Measurements from ENCODE around the gene MSX1. TPM values are rescaled to one million over a fixed set of nuclear protein-coding genes. Genes with fewer than 3 reads are reported as not detected.

Gene MSX1
- total RNA-seq, 1 experiment from 2014 or later: 10.2 TPM

GRCh38 chr4:4831825-4832224 is 27.6 kb upstream of the MSX1 start:
- DNase-seq: no peak
- no peaks in the 10 kb centered on the region for H3K4me1 ChIP-seq
- H3K4me3 ChIP-seq: no peak overlapping the region
- H3K27ac ChIP-seq: no peak overlapping the region
- H3K9me3 ChIP-seq (replicated peaks): no peaks in the 10 kb centered on the region
- H3K27me3 ChIP-seq: peaks cover 4% of the 10 kb centered on the region
- no peaks in the 10 kb centered on the region for H3K36me3 ChIP-seq

GRCh38 chr4:4836044-4836443 is 23.4 kb upstream of the MSX1 start:
- DNase-seq: no peak
- no peaks in the 10 kb centered on the region for H3K9me3 ChIP-seq (replicated peaks)
- no peak overlapping the region for H3K27ac ChIP-seq
- H3K4me3 ChIP-seq: no peak overlapping the region
- H3K36me3 ChIP-seq: no peaks in the 10 kb centered on the region
- no peaks in the 10 kb centered on the region for H3K4me1 ChIP-seq
- peaks cover 7% of the 10 kb centered on the region for H3K27me3 ChIP-seq

- Histone ChIP-seq H3K27me3 (peaks cover 7% of the 10 kb centered on the region), H3K27ac (no peak overlapping the region), H3K4me3 (no peak overlapping the region), H3K4me1 (no peaks in the 10 kb centered on the region), H3K36me3 (no peaks in the 10 kb centered on the region), H3K9me3 (replicated peaks) (no peaks in the 10 kb centered on the region)
- DNase-seq: no peak
Measured at GRCh38 chr4:4837316-4837715, 22.1 kb upstream of the MSX1 start.

GRCh38 chr4:4838051-4838935 is 21.2 kb upstream of the MSX1 start:
- no peaks in the 10 kb centered on the region for H3K9me3 ChIP-seq (replicated peaks)
- no peak overlapping the region for H3K27ac ChIP-seq
- H3K27me3 ChIP-seq: peaks cover 5% of the 10 kb centered on the region; the same call in 1 of the 2 replicates
- H3K4me1 ChIP-seq: no peaks in the 10 kb centered on the region
- no peaks in the 10 kb centered on the region for H3K36me3 ChIP-seq
- no peak for DNase-seq
- no peak overlapping the region for H3K4me3 ChIP-seq

- Histone ChIP-seq H3K9me3 (replicated peaks) (no peaks in the 10 kb centered on the region), H3K27me3 (peaks cover 6% of the 10 kb centered on the region; the same call in 1 of the 2 replicates), H3K36me3 (no peaks in the 10 kb centered on the region), H3K4me1 (no peaks in the 10 kb centered on the region), H3K4me3 (no peak overlapping the region), H3K27ac (no peak overlapping the region)
- no peak for DNase-seq
Measured at GRCh38 chr4:4838936-4839810, 20.3 kb upstream of the MSX1 start.

- no peaks in the 10 kb centered on the region for H3K36me3 ChIP-seq
- DNase-seq: no peak
- no peak overlapping the region for H3K27ac ChIP-seq
- peaks cover 6% of the 10 kb centered on the region; the same call in 1 of the 2 replicates for H3K27me3 ChIP-seq
- no peak overlapping the region for H3K4me3 ChIP-seq
- H3K9me3 ChIP-seq (replicated peaks): no peaks in the 10 kb centered on the region
- H3K4me1 ChIP-seq: no peaks in the 10 kb centered on the region
Measured at GRCh38 chr4:4840351-4840750, 19.1 kb upstream of the MSX1 start.

GRCh38 chr4:4841156-4841555 is 18.3 kb upstream of the MSX1 start:
- H3K36me3 ChIP-seq: no peaks in the 10 kb centered on the region
- H3K27me3 ChIP-seq: peaks cover 6% of the 10 kb centered on the region; the same call in 1 of the 2 replicates
- H3K27ac ChIP-seq: no peak overlapping the region
- no peak overlapping the region for H3K4me3 ChIP-seq
- DNase-seq: no peak
- H3K9me3 ChIP-seq (replicated peaks): no peaks in the 10 kb centered on the region
- H3K4me1 ChIP-seq: no peaks in the 10 kb centered on the region

- no peaks in the 10 kb centered on the region for H3K9me3 ChIP-seq (replicated peaks)
- no peak overlapping the region for H3K27ac ChIP-seq
- no peaks in the 10 kb centered on the region for H3K4me1 ChIP-seq
- DNase-seq: no peak
- no peaks in the 10 kb centered on the region for H3K36me3 ChIP-seq
- no peak overlapping the region for H3K4me3 ChIP-seq
- H3K27me3 ChIP-seq: peaks cover 6% of the 10 kb centered on the region; the same call in 1 of the 2 replicates
Measured at GRCh38 chr4:4842476-4843441, 16.7 kb upstream of the MSX1 start.

GRCh38 chr4:4843635-4844291 is 15.7 kb upstream of the MSX1 start:
- no peak overlapping the region for H3K4me3 ChIP-seq
- H3K27me3 ChIP-seq: peaks cover 6% of the 10 kb centered on the region; the same call in 1 of the 2 replicates
- H3K9me3 ChIP-seq (replicated peaks): no peaks in the 10 kb centered on the region
- no peak for DNase-seq
- H3K36me3 ChIP-seq: no peaks in the 10 kb centered on the region
- H3K4me1 ChIP-seq: no peaks in the 10 kb centered on the region
- no peak overlapping the region for H3K27ac ChIP-seq

GRCh38 chr4:4845027-4845426 is 14.4 kb upstream of the MSX1 start:
- Histone ChIP-seq H3K9me3 (replicated peaks) (no peaks in the 10 kb centered on the region), H3K36me3 (no peaks in the 10 kb centered on the region), H3K4me3 (no peak overlapping the region), H3K27ac (no peak overlapping the region), H3K27me3 (peaks cover 4% of the 10 kb centered on the region; the same call in 1 of the 2 replicates), H3K4me1 (no peaks in the 10 kb centered on the region)
- DNase-seq: no peak

- H3K27me3 ChIP-seq: peaks cover 4% of the 10 kb centered on the region; the same call in 1 of the 2 replicates
Measured at GRCh38 chr4:4847011-4847410, 12.5 kb upstream of the MSX1 start.

GRCh38 chr4:4848540-4848939 is 10.9 kb upstream of the MSX1 start:
- DNase-seq: no peak
- H3K27me3 ChIP-seq: peaks cover 5% of the 10 kb centered on the region; the same call in 1 of the 2 replicates
- H3K4me3 ChIP-seq: no peak overlapping the region
- H3K27ac ChIP-seq: no peak overlapping the region
- H3K36me3 ChIP-seq: no peaks in the 10 kb centered on the region
- no peaks in the 10 kb centered on the region for H3K4me1 ChIP-seq
- H3K9me3 ChIP-seq (replicated peaks): no peaks in the 10 kb centered on the region

More at GRCh38 chr4:4847011-4847410, 12.5 kb upstream of the MSX1 start:
- no peaks in the 10 kb centered on the region for H3K9me3 ChIP-seq (replicated peaks)
- H3K36me3 ChIP-seq: no peaks in the 10 kb centered on the region
- H3K4me1 ChIP-seq: no peaks in the 10 kb centered on the region
- H3K27ac ChIP-seq: no peak overlapping the region
- no peak overlapping the region for H3K4me3 ChIP-seq
- no peak for DNase-seq

- H3K36me3 ChIP-seq: no peaks in the 10 kb centered on the region
- no peak for DNase-seq
- H3K4me1 ChIP-seq: no peaks in the 10 kb centered on the region
- no peak overlapping the region for H3K4me3 ChIP-seq
- H3K27me3 ChIP-seq: peaks cover 7% of the 10 kb centered on the region; the same call in 1 of the 2 replicates
- no peaks in the 10 kb centered on the region for H3K9me3 ChIP-seq (replicated peaks)
- H3K27ac ChIP-seq: no peak overlapping the region
Measured at GRCh38 chr4:4849106-4849505, 10.4 kb upstream of the MSX1 start.
